SIG-M5 treated with dmso at 0.1 percent for 504 hours (cell line): ENCODE measurements around the gene LGMN.
"Not testable (repeated sequence)": the region's sequence is repeated elsewhere in the genome, so short reads cannot be mapped to it uniquely, and the experiment has no call there.

Source experiments
- DNase-seq: peaks from one replicate; lab custom pipeline; 2025; ENCODE audit not compliant: unreplicated experiment; lab: John Stamatoyannopoulos, UW

LGMN gene

GRCh38 chr14:92748259-92749016 lies at the start of gene LGMN:
TSS of gene LGMN (minus strand) at chr14:92748627. CDS start at chr14:92732786, 15,841 bp downstream.
- DNase-seq = peak; percentile 58

DNA sequence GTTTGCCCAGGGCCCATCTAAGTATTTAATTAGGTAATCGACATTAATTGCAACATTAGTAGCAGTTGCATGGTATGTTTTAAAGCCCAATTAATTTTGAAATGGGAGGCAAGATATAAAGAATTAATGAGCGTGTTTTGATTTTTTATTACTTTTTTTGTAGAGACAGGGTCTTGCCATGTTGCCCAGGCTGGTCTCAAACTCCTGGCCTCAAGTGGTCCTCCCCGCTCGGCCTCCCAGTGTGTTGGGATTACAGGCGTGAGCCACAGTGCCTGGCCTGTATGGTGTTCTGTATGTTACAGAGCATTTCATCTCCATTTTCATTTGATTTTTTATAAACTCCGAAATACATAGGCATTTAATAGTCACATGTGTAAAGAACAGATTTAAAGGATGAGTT lies 46.5 kb upstream of the LGMN start:
- no peak for DNase-seq

DNA sequence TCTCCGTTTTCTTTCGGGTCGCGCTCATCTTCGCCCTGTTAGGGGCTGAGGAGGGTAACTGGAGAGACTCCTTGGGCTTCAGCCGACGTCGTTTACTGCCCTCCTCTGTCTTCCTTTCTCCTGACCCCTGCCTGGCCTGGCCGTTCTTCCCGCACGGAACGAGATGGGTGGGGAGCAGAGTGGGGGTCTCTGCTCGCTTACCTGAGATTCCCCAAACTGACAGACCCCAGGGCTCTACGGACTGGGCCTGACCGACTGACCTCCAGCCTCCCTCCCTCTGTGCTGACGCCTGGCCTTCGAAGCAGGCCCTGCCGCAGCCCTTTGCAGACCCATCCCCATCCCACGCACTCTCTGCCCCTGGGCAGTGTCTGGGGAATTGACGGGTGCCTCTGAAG lies 46.1 kb upstream of the LGMN start:
- DNase-seq = no peak

- DNase-seq = peak; percentile 98
Measured at GRCh38 chr14:92793709-92794546, 45.5 kb upstream of the LGMN start, which contains the start of gene GOLGA5. TSS of gene GOLGA5 (plus strand) at chr14:92794305. CDS start at chr14:92797438, 3,133 bp downstream.

DNA sequence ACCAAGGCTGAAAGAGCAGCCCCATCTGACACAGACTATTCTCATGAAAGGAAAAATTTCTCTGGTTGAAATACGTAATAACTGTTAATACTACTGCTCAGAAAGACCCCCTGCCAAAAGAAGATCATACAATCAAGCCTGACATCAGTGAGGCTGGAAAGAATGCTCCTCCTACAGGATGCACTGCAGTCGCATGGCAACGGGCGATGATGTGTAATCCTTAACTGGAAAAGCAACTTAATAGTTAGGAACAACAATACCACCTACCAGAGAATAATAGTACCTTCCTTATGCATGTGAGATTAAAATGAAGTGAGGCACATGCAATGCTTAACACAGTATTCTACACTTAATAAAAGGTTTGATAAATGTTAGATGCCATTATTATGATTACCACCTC lies 44.5 kb upstream of the LGMN start:
- peak; percentile 34 for DNase-seq

DNA sequence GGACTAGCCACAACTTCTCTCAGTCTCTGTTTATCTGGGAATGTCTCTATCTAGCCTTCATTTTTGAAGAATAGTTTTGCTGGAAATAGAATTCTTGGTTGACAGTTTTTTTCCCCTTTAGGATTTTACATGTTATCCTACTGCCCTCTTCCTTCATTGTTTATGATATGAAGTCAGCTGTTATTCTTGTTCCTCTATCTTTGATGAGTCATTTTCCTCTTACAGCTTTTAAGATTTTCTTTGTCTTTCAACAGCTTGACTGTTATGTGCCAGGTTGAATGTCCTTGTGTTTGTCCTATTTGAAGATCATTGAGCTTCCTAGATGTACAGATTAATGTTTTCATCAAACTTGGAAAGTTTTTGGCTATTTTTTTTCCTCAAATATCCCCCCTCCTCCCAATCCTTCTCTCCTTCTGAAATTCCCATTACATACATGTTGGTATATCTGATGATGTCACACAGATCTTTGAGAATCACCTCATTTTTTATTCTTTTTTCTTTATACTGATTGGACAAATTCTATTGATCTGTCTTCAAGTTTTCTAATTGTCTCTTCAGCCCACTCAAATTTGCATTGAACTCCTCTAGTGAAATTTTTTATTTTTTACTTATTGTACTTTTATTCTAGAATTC lies 41.1 kb upstream of the LGMN start:
- no peak for DNase-seq

DNA sequence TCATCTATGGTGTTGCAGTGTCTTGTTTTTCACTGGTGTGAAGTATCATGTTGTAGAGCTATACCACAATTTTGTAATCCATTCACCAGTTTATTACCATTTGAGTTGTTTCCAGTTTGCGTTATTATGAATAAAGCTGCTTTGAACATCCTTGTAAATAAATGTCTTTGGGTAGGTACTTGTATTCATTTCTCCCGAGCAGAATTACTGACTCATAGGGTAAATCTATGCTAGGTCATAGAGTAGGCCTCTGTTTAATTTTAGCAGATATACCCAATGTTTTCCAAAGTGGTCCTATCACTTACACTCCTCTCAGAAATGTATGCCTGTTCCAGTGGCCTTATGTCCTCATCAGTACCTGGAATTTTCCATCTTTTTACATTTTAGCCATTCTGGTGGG lies 39.1 kb upstream of the LGMN start:
- DNase-seq = no peak

DNA sequence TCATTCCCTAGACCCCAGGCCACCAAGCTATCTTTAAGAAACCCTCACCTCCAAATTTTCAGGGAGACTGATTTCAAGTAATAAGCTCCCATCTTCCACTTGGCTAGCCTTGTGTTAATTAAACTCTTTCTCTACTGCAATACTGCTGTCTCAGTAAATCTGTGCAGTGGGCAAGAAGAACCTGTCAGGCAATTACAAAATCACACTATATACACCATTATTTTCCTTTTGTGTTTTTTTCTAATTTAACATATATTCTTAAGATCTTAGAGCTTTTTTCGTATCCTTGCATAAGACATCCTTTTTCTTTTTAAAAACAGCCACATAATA lies 38.0 kb upstream of the LGMN start:
- no peak for DNase-seq

- peak; percentile 25 for DNase-seq
Measured at GRCh38 chr14:92785667-92786426, 37.4 kb upstream of the LGMN start.

DNA sequence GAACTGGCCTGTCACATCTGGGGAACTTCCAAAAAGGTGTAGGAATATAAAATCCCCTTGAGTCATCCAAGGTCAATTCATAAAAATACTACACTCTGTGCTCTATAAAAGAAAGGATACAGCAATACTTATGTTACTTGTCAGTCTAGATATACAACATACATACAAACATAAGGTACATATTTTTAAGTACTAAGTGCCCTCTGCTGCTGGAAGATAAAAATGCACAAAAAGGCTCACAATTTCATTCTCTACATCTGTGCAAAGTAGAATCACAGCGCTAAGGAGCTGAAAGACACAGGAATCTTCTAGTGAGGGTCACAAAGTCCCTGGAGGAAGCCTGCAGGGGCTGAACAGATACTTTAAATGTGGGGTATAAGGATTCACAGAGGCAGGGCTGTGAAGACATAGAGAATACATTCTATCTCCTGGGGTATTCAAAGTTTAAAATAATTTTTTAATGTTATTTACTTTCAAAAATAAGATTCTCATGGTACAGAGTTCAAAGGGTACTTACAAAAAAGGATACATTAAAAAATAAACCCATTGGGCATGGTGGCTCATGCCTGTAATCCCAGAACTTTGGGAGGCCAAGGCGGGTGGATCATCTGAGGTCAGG lies 35.5 kb upstream of the LGMN start:
- DNase-seq = peak; percentile 79

GRCh38 chr14:92781350-92781749 lies 32.9 kb upstream of the LGMN start:
- DNase-seq = no peak

DNA sequence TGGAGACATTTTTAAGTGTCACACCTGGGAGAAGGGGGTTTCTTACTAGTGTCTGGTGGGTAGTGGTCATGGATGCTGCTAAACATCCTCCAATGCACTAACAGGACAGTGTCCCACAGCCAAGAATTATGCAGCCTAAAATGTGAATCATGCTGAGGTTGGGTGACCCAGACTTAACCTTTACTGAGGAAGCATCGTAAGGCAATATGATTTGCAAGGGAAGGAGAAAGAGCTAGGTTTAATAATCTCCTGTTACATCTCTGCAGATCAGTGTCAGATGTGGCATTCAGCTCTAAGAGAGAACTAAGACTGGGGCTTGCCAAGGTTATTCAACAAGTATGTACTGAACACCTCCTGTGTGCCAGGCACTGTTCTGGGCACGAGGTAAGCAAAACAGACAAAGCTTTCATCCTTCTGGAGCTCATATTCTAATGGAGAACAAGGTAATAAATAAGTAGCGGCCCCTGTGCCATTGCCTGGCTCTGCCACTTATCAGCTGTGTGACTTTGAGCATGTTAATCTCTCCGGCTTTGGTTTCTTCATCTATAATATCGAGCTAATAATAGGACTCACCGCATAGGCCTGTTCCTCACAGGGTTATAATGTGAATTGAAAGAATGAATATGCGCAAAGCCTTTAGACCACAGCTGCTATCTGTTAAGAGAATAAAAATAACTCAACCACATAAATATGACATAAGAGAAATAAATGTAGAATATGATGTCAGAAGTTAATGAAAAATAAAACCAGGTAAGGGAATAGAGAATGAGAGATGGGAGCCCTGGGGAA lies 32.2 kb upstream of the LGMN start:
- DNase-seq = no peak

GRCh38 chr14:92778868-92779565 lies 30.6 kb upstream of the LGMN start:
- not testable (repeated sequence) for DNase-seq

GRCh38 chr14:92775292-92775691 lies 26.9 kb upstream of the LGMN start:
- DNase-seq = not testable (repeated sequence)

- DNase-seq = no peak
Measured at GRCh38 chr14:92774572-92774971, 26.1 kb upstream of the LGMN start.

DNA sequence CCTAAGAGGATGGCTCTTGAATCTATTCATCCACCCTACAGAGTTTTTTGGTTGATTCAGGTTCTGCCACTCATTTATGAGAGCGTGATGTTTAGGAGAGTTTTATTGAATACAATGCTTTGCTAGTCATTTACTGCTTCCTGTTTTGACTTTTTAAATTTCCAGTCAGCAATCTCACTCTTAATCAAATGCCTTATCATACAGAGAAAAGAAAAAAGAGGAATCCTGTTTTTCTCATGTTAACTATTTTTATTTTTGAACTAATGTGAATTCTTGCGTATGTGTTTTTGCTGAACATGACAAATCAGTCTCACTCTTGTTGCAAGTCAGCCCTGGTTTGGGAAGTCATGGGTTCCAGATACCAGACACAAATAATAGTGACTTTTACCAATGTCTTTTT lies 22.1 kb upstream of the LGMN start:
- DNase-seq = no peak

DNA sequence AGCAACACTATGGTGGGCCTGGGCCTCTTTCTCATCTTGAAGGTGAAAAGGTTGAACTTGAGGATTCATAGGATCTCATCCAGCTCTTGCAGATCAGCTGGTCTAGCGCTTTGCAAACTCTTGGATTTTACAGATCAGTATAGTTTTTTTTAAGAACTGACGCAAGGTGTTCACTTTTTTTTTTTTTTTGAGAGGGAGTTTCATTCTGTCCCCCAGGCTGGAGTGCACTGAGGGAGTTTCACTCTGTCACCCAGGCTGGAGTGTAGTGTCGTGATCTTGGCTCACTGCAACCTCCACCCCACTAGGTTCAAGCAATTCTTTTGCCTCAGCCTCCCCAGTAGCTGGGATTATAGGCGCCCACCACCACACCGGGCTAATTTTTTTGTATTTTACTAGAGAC lies 20.4 kb upstream of the LGMN start:
- no peak for DNase-seq

- not testable (repeated sequence) for DNase-seq
Measured at GRCh38 chr14:92768236-92768635, 19.8 kb upstream of the LGMN start.
